Measurements from ENCODE around the gene NPC1.
"Not testable (repeated sequence)": the region's sequence is repeated elsewhere in the genome, so short reads cannot be mapped to it uniquely, and the experiment has no call there.

Gene NPC1

DNA sequence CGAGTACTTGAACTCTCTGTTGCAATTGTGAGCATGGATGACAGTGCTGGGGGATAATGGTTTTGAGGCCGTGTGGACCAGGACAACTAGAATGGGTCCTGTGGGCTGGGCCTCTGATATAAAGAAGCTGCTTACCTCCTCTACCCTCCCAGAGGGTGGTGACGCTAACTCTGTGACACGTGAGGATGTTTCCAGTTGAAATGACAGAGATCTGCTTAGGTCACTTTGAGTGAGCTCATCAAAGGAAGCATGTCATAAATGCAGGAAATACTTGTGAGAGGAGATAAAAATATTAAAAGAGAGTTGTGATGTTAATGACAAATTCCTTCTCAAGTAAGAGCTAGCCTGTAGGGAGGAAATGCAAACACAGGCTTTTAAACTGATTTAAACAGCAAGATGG is 66.6 kb downstream of the NPC1 start:
- Histone ChIP-seq H2AFZ (ENCODE audit: low read depth, low read length) (no peak overlapping the region), H3K36me3 (ENCODE audit: control insufficient read depth in 1 of 2, insufficient read depth in 2 of 2, low read depth in 1 of 2, low read length in 2 of 2) (peaks cover 49 to 92% of the 10 kb centered on the region in 2 experiments), H2BK120ac (ENCODE audit: low read depth, low read length) (no peak overlapping the region), H3K4me1 (ENCODE audit: control insufficient read depth, insufficient read depth, low read depth, low read length) (peaks cover 14% of the 10 kb centered on the region), H3K4me3 (ENCODE audit: insufficient read depth in 1 of 2, low read depth in 1 of 2, low read length in 2 of 2) (no peak overlapping the region), H3K9ac (ENCODE audit: low read length) (no peak overlapping the region), H3K9me3 (ENCODE audit: control insufficient read depth, low read length) (no peaks in the 10 kb centered on the region), H3K79me1 (replicated peaks; ENCODE audit: low read length, poor library complexity, severe bottlenecking) (peaks cover 13% of the 10 kb centered on the region), H3K14ac (ENCODE audit: low read length in 2 of 2) (no peak overlapping the region), H3K27me3 (ENCODE audit: control insufficient read depth in 1 of 2, insufficient read depth in 1 of 2, low read length in 2 of 2) (no peaks in the 10 kb centered on the region), H3K27ac (ENCODE audit: low read length, poor library complexity, severe bottlenecking) (no peak overlapping the region), H3K18ac (ENCODE audit: low read depth in 1 of 2, low read length in 2 of 2) (no peak overlapping the region), H3K23ac (ENCODE audit: low read length in 2 of 2) (no peak overlapping the region), H2BK15ac (ENCODE audit: low read depth, poor library complexity, severe bottlenecking) (no peak overlapping the region), H2BK5ac (ENCODE audit: low read depth, low read length, poor library complexity, severe bottlenecking) (no peak overlapping the region), H4K91ac (ENCODE audit: low read length) (no peak overlapping the region), H2AK5ac (ENCODE audit: low read length, severe bottlenecking) (no peak overlapping the region), H4K8ac (ENCODE audit: low read length) (no peak overlapping the region), H2BK12ac (ENCODE audit: low read length in 2 of 2) (no peak overlapping the region), H3K4me2 (ENCODE audit: low read length, poor library complexity, severe bottlenecking) (no peak overlapping the region), H3K4ac (ENCODE audit: low read depth in 1 of 2, low read length in 2 of 2) (no peak overlapping the region)
- peak; percentile 48 for DNase-seq
- WGBS, result 74% methylated on average over 4 of the region's 4 CpGs

DNA sequence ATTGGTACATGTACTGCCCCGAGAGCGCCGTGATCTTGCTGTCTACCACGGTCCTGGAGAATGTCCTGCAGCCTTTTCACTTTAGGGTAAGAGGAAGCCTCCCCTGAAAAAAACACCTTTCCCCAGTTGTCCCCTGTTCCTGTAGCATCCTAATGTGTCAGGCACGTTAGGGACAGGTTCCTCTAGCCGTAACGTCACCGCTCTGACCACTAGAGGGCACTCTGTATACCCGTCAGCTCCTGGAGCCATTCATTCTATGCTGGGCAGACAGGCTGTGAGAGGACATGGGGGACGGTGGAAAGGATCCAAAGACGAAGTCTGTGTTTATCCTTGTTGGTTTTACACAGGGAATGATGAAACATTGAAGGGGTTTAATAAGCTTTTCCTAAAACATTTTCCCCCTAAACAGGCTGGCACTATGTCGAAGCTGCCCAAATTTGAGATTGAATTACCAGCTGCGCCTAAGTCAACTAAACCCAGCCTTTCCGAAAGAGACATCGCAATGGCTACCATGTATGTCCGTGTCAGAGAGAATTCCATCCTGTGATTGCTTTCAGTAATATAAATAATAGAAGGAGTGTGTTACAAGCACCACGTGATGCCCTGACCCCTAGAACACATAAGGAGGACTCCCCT is 70.3 kb downstream of the NPC1 start:
- H3K4ac ChIP-seq (ENCODE audit: low read depth in 1 of 2, low read length in 2 of 2), result no peak overlapping the region
- no peak overlapping the region for H2BK12ac ChIP-seq (ENCODE audit: low read length in 2 of 2)
- H3K4me2 ChIP-seq (ENCODE audit: low read length, poor library complexity, severe bottlenecking), result no peak overlapping the region
- peak overlapping the region; percentile 49 for H2AK5ac ChIP-seq (ENCODE audit: low read length, severe bottlenecking)
- no peaks in the 10 kb centered on the region for H3K27me3 ChIP-seq (ENCODE audit: control insufficient read depth in 1 of 2, insufficient read depth in 1 of 2, low read length in 2 of 2)
- H3K9ac ChIP-seq (ENCODE audit: low read length), result no peak overlapping the region
- no peak overlapping the region for H3K18ac ChIP-seq (ENCODE audit: low read depth in 1 of 2, low read length in 2 of 2)
- no peak overlapping the region for H2AFZ ChIP-seq (ENCODE audit: low read depth, low read length)
- H2BK15ac ChIP-seq (ENCODE audit: low read depth, poor library complexity, severe bottlenecking), result no peak overlapping the region
- no peak overlapping the region for H2BK120ac ChIP-seq (ENCODE audit: low read depth, low read length)
- H2BK5ac ChIP-seq (ENCODE audit: low read depth, low read length, poor library complexity, severe bottlenecking), result no peak overlapping the region
- peak overlapping the region; percentile 78 for H3K27ac ChIP-seq (ENCODE audit: low read length, poor library complexity, severe bottlenecking)
- H3K4me1 ChIP-seq (ENCODE audit: control insufficient read depth, insufficient read depth, low read depth, low read length), result peaks cover 8% of the 10 kb centered on the region
- no peak overlapping the region for H3K4me3 ChIP-seq (ENCODE audit: insufficient read depth in 1 of 2, low read depth in 1 of 2, low read length in 2 of 2)
- peaks cover 28 to 84% of the 10 kb centered on the region in 2 experiments for H3K36me3 ChIP-seq (ENCODE audit: control insufficient read depth in 1 of 2, insufficient read depth in 2 of 2, low read depth in 1 of 2, low read length in 2 of 2)
- H4K91ac ChIP-seq (ENCODE audit: low read length), result no peak overlapping the region
- DNase-seq, result peak; percentile 81
- H4K8ac ChIP-seq (ENCODE audit: low read length), result no peak overlapping the region
- no peaks in the 10 kb centered on the region for H3K9me3 ChIP-seq (ENCODE audit: control insufficient read depth, low read length)
- no peak overlapping the region for H3K14ac ChIP-seq (ENCODE audit: low read length in 2 of 2)
- H3K79me1 ChIP-seq (replicated peaks; ENCODE audit: low read length, poor library complexity, severe bottlenecking), result peaks cover 9% of the 10 kb centered on the region
- no peak overlapping the region for H3K23ac ChIP-seq (ENCODE audit: low read length in 2 of 2)
- 52% methylated on average over 16 of the region's 17 CpGs for WGBS

DNA sequence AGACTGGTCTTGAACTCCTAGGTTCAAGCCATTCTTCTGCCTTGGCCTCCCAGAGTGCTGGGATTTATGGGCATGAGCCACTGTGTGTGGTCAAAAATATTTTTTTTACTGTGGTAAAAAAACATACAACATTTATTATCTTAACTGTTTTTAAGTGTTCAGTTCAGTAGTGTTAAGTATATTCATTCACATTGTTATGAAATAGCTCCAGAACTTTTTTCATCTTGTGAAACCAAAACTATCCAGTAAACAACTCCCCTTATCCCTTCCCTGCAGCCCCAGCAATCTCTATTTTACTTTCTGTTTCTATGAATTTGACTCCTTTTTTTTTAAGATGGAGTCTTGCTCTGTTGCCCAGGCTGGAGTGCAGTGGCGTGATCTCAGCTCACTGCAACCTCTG is 73.7 kb downstream of the NPC1 start:
- H3K4me3 ChIP-seq (ENCODE audit: insufficient read depth in 1 of 2, low read depth in 1 of 2, low read length in 2 of 2), result no peak overlapping the region
- H3K23ac ChIP-seq (ENCODE audit: low read length in 2 of 2), result no peak overlapping the region
- H3K36me3 ChIP-seq (ENCODE audit: control insufficient read depth in 1 of 2, insufficient read depth in 2 of 2, low read depth in 1 of 2, low read length in 2 of 2), result peaks cover 25 to 82% of the 10 kb centered on the region in 2 experiments
- no peak overlapping the region for H3K4ac ChIP-seq (ENCODE audit: low read depth in 1 of 2, low read length in 2 of 2)
- 100% methylated on average over 1 of the region's 1 CpG for WGBS
- no peaks in the 10 kb centered on the region for H3K27me3 ChIP-seq (ENCODE audit: control insufficient read depth in 1 of 2, insufficient read depth in 1 of 2, low read length in 2 of 2)
- H3K27ac ChIP-seq (ENCODE audit: low read length, poor library complexity, severe bottlenecking), result no peak overlapping the region
- peak; percentile 75 for DNase-seq
- H3K4me2 ChIP-seq (ENCODE audit: low read length, poor library complexity, severe bottlenecking), result no peak overlapping the region
- peaks cover 8% of the 10 kb centered on the region for H3K4me1 ChIP-seq (ENCODE audit: control insufficient read depth, insufficient read depth, low read depth, low read length)
- H3K9me3 ChIP-seq (ENCODE audit: control insufficient read depth, low read length), result no peaks in the 10 kb centered on the region
- H3K9ac ChIP-seq (ENCODE audit: low read length), result no peak overlapping the region
- H2BK120ac ChIP-seq (ENCODE audit: low read depth, low read length), result no peak overlapping the region
- H2BK5ac ChIP-seq (ENCODE audit: low read depth, low read length, poor library complexity, severe bottlenecking), result no peak overlapping the region
- no peak overlapping the region for H3K18ac ChIP-seq (ENCODE audit: low read depth in 1 of 2, low read length in 2 of 2)
- no peak overlapping the region for H2BK15ac ChIP-seq (ENCODE audit: low read depth, poor library complexity, severe bottlenecking)
- no peak overlapping the region for H2AFZ ChIP-seq (ENCODE audit: low read depth, low read length)
- H2AK5ac ChIP-seq (ENCODE audit: low read length, severe bottlenecking), result no peak overlapping the region
- no peak overlapping the region for H2BK12ac ChIP-seq (ENCODE audit: low read length in 2 of 2)
- H4K91ac ChIP-seq (ENCODE audit: low read length), result no peak overlapping the region
- H3K79me1 ChIP-seq (replicated peaks; ENCODE audit: low read length, poor library complexity, severe bottlenecking), result peaks cover 22% of the 10 kb centered on the region
- no peak overlapping the region for H4K8ac ChIP-seq (ENCODE audit: low read length)
- H3K14ac ChIP-seq (ENCODE audit: low read length in 2 of 2), result no peak overlapping the region

DNA sequence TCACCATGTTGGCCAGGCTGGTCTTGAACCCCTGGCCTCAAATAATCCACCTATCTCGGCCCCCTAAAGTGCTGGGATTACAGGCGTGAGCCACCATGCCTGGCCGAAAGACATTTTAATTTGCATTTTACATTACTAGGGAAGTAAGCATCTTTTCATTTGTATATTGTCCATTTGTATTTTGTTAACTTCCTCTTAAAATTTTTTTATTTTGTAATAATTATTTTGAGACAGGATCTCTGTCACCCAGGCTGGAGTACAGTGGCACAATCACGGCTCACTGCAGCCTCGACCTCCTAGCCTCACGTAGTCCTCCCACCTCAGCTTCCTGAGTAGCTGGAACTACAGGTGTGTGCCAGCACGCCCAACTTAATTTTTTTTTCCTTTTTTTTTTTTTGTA is 74.1 kb downstream of the NPC1 start:
- Histone ChIP-seq H3K36me3 (ENCODE audit: control insufficient read depth in 1 of 2, insufficient read depth in 2 of 2, low read depth in 1 of 2, low read length in 2 of 2) (peaks cover 24 to 82% of the 10 kb centered on the region in 2 experiments), H3K18ac (ENCODE audit: low read depth in 1 of 2, low read length in 2 of 2) (peak overlapping the region in 1 of 2 experiments; percentile 21), H3K79me1 (replicated peaks; ENCODE audit: low read length, poor library complexity, severe bottlenecking) (peaks cover 24% of the 10 kb centered on the region)
- 96% methylated on average over 5 of the region's 7 CpGs for WGBS
- not testable (repeated sequence) for H2BK5ac ChIP-seq (ENCODE audit: low read depth, low read length, poor library complexity, severe bottlenecking); H2BK12ac ChIP-seq (ENCODE audit: low read length in 2 of 2); H3K14ac ChIP-seq (ENCODE audit: low read length in 2 of 2); H2BK15ac ChIP-seq (ENCODE audit: low read depth, poor library complexity, severe bottlenecking); H3K4ac ChIP-seq (ENCODE audit: low read depth in 1 of 2, low read length in 2 of 2); DNase-seq; H3K4me3 ChIP-seq (ENCODE audit: insufficient read depth in 1 of 2, low read depth in 1 of 2, low read length in 2 of 2); H2BK120ac ChIP-seq (ENCODE audit: low read depth, low read length); H4K8ac ChIP-seq (ENCODE audit: low read length); H3K9ac ChIP-seq (ENCODE audit: low read length); H3K27me3 ChIP-seq (ENCODE audit: control insufficient read depth in 1 of 2, insufficient read depth in 1 of 2, low read length in 2 of 2); H3K23ac ChIP-seq (ENCODE audit: low read length in 2 of 2); H2AK5ac ChIP-seq (ENCODE audit: low read length, severe bottlenecking); H3K9me3 ChIP-seq (ENCODE audit: control insufficient read depth, low read length); H3K27ac ChIP-seq (ENCODE audit: low read length, poor library complexity, severe bottlenecking); H3K4me2 ChIP-seq (ENCODE audit: low read length, poor library complexity, severe bottlenecking); H4K91ac ChIP-seq (ENCODE audit: low read length); H2AFZ ChIP-seq (ENCODE audit: low read depth, low read length); H3K4me1 ChIP-seq (ENCODE audit: control insufficient read depth, insufficient read depth, low read depth, low read length)
